ENCODE results near the gene TMTC2.

TMTC2 gene

DNA sequence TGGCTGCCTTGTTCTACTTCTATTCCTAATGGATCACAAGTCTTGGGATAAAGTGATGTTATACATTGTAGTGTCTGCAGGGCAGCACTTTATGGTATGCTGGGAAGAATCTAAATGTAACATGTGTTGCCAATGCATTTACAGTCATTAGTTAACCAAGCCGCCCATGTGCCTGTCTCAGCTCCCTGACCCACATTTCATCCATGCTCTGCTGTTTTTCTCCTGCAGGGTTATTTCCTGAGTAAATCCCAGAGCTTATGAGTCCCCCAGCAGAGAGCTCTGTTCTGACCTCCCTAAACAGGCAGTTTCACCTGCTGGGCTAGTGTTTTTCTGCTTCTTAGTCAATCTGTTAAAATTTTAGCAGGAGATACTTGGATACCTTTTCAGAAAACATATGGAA lies 4.4 kb upstream of the TMTC2 start:
- no peak for TF ChIP-seq CTCF (IDR thresholded peaks at IDR 0.05; ENCODE audit: insufficient read depth, missing control alignments)
- no peak for FAIRE-seq
- DNase-seq (ENCODE audit: insufficient read length, low spot score): no peak

- no peak for TF ChIP-seq CTCF (IDR thresholded peaks at IDR 0.05; ENCODE audit: insufficient read depth, missing control alignments)
- FAIRE-seq: no peak
- DNase-seq (ENCODE audit: insufficient read length, low spot score): no peak
Measured at GRCh38 chr12:82682851-82683261, 3.9 kb upstream of the TMTC2 start.

- DNase-seq (ENCODE audit: insufficient read length, low spot score) (peak; percentile 25), FAIRE-seq (no peak)
- peak; percentile 97 for TF ChIP-seq CTCF (IDR thresholded peaks at IDR 0.05; ENCODE audit: insufficient read depth, missing control alignments)
Measured at GRCh38 chr12:82685790-82686167, 927 bp upstream of the TMTC2 start.

DNA sequence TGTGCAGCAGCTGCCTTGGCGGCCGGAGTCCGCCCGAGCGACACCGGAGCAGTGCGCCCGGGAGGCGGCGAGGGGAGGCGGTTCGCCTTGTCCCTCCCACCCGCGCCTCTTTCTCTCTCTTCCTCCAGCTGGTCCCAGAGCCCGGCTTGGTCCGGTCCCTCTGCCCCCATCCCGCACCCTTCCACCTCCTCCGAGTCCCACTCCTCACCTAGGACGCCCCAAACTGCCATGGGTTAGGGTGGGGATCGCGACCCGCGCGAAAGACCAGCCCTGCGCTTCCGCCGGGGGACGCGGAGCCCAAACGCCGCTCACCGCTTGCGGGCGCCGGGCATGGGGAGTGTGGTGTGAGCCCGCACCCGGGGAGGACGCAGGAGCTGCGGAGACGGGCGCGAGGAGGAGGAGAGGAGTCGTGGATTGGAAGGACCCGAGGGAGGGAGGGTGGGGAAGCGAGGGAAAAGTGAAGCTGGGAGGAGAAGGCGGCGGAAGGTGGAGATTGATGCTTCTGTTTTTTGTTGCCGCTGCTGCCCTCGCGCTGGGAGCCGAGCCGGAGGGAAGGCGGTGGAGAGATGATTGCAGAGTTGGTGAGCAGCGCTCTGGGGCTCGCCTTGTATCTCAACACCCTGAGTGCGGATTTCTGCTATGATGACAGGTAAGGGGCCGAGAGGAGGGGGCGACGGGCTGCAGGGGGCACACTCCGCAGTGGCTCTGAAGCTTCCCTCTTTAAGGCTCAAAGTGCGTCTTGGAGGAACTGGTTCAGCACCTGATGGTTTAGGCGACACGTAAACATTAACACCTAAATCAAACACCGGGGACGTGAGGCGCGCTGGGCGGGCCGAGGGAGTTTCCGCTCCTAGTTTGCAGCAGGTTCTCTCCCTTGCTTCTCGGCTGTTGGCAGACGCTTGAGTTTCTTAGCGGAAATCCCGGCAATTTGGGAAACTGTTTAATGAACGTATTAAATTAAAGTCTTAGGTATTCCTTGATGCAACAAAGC lies 610 bp downstream of the TMTC2 start:
- no peak for DNase-seq (ENCODE audit: insufficient read length, low spot score)
- no peak for TF ChIP-seq CTCF (IDR thresholded peaks at IDR 0.05; ENCODE audit: insufficient read depth, missing control alignments)
- no peak for FAIRE-seq

DNA sequence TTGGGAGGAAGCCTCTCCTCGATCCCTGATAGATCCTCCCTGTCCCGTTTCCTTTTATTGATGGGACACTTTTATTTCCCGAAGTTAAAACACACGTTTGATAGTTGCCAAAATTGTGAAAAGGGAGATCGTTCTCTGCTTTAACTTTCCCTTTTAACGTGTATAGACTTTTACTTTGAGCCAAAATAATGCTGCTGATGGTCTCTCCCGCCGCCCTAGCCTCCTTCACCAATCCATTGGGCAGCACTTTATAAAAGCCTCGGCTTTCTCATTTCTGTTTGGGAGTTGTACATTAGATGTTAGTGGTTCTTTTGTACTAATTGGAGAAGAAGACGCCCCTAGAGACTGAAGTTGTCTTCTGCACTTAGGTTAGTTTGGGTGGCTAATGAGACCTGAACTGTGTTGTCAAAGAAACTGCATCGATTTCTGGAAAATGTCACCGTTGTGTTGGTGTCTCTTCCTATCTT lies 1.4 kb downstream of the TMTC2 start:
- DNase-seq (ENCODE audit: insufficient read length, low spot score): no peak
- no peak for TF ChIP-seq CTCF (IDR thresholded peaks at IDR 0.05; ENCODE audit: insufficient read depth, missing control alignments)
- no peak for FAIRE-seq

DNA sequence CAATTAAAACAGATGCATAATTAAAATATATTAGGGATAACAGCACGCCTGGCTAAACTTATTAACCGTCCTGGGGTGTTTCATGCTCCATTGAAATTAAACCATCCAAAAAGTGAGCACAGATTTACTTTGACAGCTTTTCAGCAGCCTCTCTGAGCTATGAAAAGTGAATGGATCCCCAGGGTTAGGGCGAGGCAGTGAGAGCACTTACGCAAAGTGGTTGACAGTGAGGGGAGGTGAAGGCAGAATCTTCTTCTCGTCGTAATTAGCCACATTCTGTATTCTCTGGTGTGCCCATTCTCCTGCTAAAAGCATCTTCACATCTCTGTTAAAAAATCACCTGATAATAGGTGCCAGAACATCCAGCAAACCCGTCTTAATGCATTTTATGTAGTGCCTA lies 1.9 kb downstream of the TMTC2 start:
- no peak for FAIRE-seq
- DNase-seq (ENCODE audit: insufficient read length, low spot score): no peak
- no peak for TF ChIP-seq CTCF (IDR thresholded peaks at IDR 0.05; ENCODE audit: insufficient read depth, missing control alignments)

DNA sequence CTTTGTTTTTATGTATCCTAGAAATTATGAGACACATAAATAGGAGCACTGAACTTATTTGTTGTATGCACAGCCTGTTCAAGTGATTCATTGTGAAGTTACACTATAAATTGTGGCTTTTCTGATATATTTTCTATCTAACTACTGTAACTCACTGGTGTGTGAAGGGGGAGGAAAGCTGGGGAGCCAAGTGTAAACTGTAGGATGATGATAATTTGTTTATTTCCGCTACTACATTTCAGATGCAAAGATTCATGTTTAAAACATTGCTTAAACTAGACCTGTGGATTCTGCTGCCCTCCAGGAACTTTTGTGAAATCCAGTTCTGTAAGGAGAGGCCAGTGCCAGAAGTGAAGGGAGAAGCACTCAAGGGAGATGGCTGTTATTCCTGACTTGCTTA lies 3.3 kb downstream of the TMTC2 start:
- TF ChIP-seq CTCF (IDR thresholded peaks at IDR 0.05; ENCODE audit: insufficient read depth, missing control alignments): no peak
- FAIRE-seq (no peak), DNase-seq (ENCODE audit: insufficient read length, low spot score) (no peak)
